HS-27A (cell line): ENCODE data around the gene BMPR1B.
"Not testable (repeated sequence)": the region's sequence is repeated elsewhere in the genome, so short reads cannot be mapped to it uniquely, and the experiment has no call there.

ENCODE experiments used
- DNase-seq: peaks from one replicate; pipeline ENCODE4 v3.0.0-alpha.2; 2012; ENCODE audit warnings: low read depth, missing footprints

The BMPR1B gene

GRCh38 chr4:95142932-95143331, 385.2 kb downstream of the BMPR1B start:
- DNase-seq, result no peak

GRCh38 chr4:95151255-95151654, 393.5 kb downstream of the BMPR1B start:
- DNase-seq, result no peak

GRCh38 chr4:95153182-95153581, 395.4 kb downstream of the BMPR1B start:
- no peak for DNase-seq

GRCh38 chr4:95155759-95156451, 398.1 kb downstream of the BMPR1B start:
- no peak for DNase-seq

GRCh38 chr4:95156452-95156765, 398.7 kb downstream of the BMPR1B start:
- DNase-seq, result no peak

GRCh38 chr4:95157596-95157995, 399.8 kb downstream of the BMPR1B start:
- DNase-seq, result no peak

- no peak for DNase-seq
These were observed 400.3 kb downstream of the BMPR1B start for GRCh38 chr4:95158045-95158444.

GRCh38 chr4:95158626-95159025, 400.9 kb downstream of the BMPR1B start:
- no peak for DNase-seq

- DNase-seq, result no peak
These were observed 401.6 kb downstream of the BMPR1B start for GRCh38 chr4:95159384-95159783.

- no peak for DNase-seq
These were observed 404.2 kb downstream of the BMPR1B start for GRCh38 chr4:95161781-95162469.

- DNase-seq, result no peak
These were observed 405.1 kb downstream of the BMPR1B start for GRCh38 chr4:95162867-95163266.

GRCh38 chr4:95165926-95166524, 408.3 kb downstream of the BMPR1B start:
- no peak for DNase-seq

- DNase-seq, result no peak
These were observed 410.1 kb downstream of the BMPR1B start for GRCh38 chr4:95167805-95168204.

GRCh38 chr4:95170176-95170575, 412.4 kb downstream of the BMPR1B start:
- no peak for DNase-seq

GRCh38 chr4:95171377-95171776, 413.6 kb downstream of the BMPR1B start:
- DNase-seq, result not testable (repeated sequence)

GRCh38 chr4:95178938-95179337, 421.2 kb downstream of the BMPR1B start:
- DNase-seq, result no peak

GRCh38 chr4:95180531-95181242, 422.9 kb downstream of the BMPR1B start:
- DNase-seq, result no peak

GRCh38 chr4:95181243-95181995, 423.7 kb downstream of the BMPR1B start:
- DNase-seq, result no peak

- no peak for DNase-seq
These were observed 424.2 kb downstream of the BMPR1B start for GRCh38 chr4:95181996-95182306.

GRCh38 chr4:95183656-95184408, 426.1 kb downstream of the BMPR1B start:
- no peak for DNase-seq

- DNase-seq, result no peak
These were observed 428.9 kb downstream of the BMPR1B start for GRCh38 chr4:95186666-95187065.
